Transverse colon (tissue), 4 donors: ENCODE measurements around the gene PRSS36. TPM values are rescaled to one million over a fixed set of nuclear protein-coding genes. Genes with fewer than 3 reads are reported as not detected.

Source experiments
- DNase-seq: peaks from one replicate; pipeline ENCODE4 v3.0.0-alpha.2; 2019
- H3K27ac ChIP-seq, 4 donors: fragments of 200-600 bp; sonication (generic); 2 replicates each; pipeline ENCODE4 v1.5.1; 2016 to 2018; ENCODE audit warnings: inconsistent platforms in 4 of 4
- H3K27me3 ChIP-seq: fragments of 200-600 bp; sonication (generic); 2 replicates; pipeline ENCODE4 v1.5.1; 2017; ENCODE audit warnings: inconsistent platforms
- H3K36me3 ChIP-seq, 4 donors: fragments of 200-600 bp; sonication (generic); 2 replicates each; pipeline ENCODE4 v1.5.1; 2017 to 2019; ENCODE audit warnings: inconsistent platforms in 4 of 4
- H3K4me1 ChIP-seq, 4 donors: fragments of 200-600 bp; sonication (generic); 2 replicates each; pipeline ENCODE4 v1.5.1; 2017 to 2020; ENCODE audit warnings: inconsistent platforms in 4 of 4
- H3K4me3 ChIP-seq, 4 donors: fragments of 200-600 bp; sonication (generic); 1 replicate in 1 of 4; 2 replicates in 3 of 4; pipeline versions ENCODE4 v1.5.1 to v1.6.1; 2017 to 2019; ENCODE audit warnings: inconsistent platforms in 4 of 4
- H3K9me3 ChIP-seq, 2 donors: fragments of 200-600 bp; sonication (generic); 2 replicates each; pipeline ENCODE4 v1.5.1; 2017 to 2019; ENCODE audit warnings: inconsistent platforms in 2 of 2
- CTCF ChIP-seq, 5 experiments: fragments of 200-600 bp in 3 of 5; fragments of 450-650 bp in 2 of 5; sonication (generic) in 3 of 5; IDR thresholded peaks; 1 replicate in 2 of 5; 2 replicates in 3 of 5; pipeline ENCODE4 v1.5.1; 2016 to 2017; ENCODE audit warnings: antibody characterized with exemption in 5 of 5, inconsistent platforms in 3 of 5, mild to moderate bottlenecking in 2 of 5, moderate library complexity in 1 of 5
- EP300 ChIP-seq: sonication (generic); formaldehyde crosslinking; IDR thresholded peaks from one replicate; pipeline ENCODE4 v1.6.1; 2017; ENCODE audit warnings: antibody characterized with exemption, low read depth
- POLR2A ChIP-seq: fragments of 450-650 bp; IDR thresholded peaks from one replicate; pipeline ENCODE4 v1.6.1; 2016; ENCODE audit warnings: antibody characterized with exemption, mild to moderate bottlenecking, moderate library complexity
- POLR2AphosphoS5 ChIP-seq, 3 donors: sonication (generic); formaldehyde crosslinking; IDR thresholded peaks; one replicate each; pipeline ENCODE4 v1.6.1; 2016; ENCODE audit warnings: antibody characterized with exemption in 3 of 3
- WGBS, 2 donors: methylation state at CpG; one replicate each; pipeline ENCODE4 v1.1.5; 2018; ENCODE audit warnings: low coverage in 1 of 2; 5-methylcytosine and 5-hydroxymethylcytosine counted together
- in situ Hi-C, 4 donors: fragments of 200-750 bp; cut with MboI; loops; one replicate each; pipeline versions ENCODE4 v1.15.0 to v1.15.1; 2017; ENCODE audit warnings: low sequenced_read_pairs in 3 of 4, low pct_ligation_motif_present in 1 of 4, low pct_unique_long_range_greater_than_20kb in 1 of 4
- intact Hi-C: fragments of 100-400 bp; cut with DNase I; formaldehyde crosslinking; loops from one replicate; pipeline ENCODE4 v1.15.1; 2023; ENCODE audit warnings: low total_unique reads
- total RNA-seq, 4 donors: library from RNA; depleted of rRNA; stranded (reverse); fragments of >200 nt; gene quantifications; one replicate each; pipeline ENCODE4 v1.1.0, GENCODE V29; 2016

The PRSS36 gene
- total RNA-seq, 4 donors from 2014 or later, result 8.1 to 42.3 (median 9.8) TPM; not detected in 1

GRCh38 chr16:31094424-31095120 is 55.3 kb downstream of the PRSS36 start, which contains the start of gene VKORC1:
Gene VKORC1 (minus strand): TSS chr16:31094797. CDS start chr16:31094729, 68 bp downstream.
- no peaks in the 10 kb centered on the region for H3K27me3 ChIP-seq
- no peaks in the 10 kb centered on the region for H3K9me3 ChIP-seq
- peak within 1 kb of the TSS; percentile 60 to 77 (median 67) for H3K4me3 ChIP-seq
- TF ChIP-seq POLR2AphosphoS5 (IDR thresholded peaks at IDR 0.05) (peak; percentile 77 to 88 (median 80)), CTCF (IDR thresholded peaks at IDR 0.05) (peak in 1 of 5 experiments; percentile 14), EP300 (no peak), POLR2A (peak; percentile 61)
- H3K36me3 ChIP-seq, result no peaks in the 10 kb centered on the region
- in situ Hi-C loops, result loop anchor here in 1 of 4 donors (10.0 kb wide), 1 partner anchor 110 kb away; the partner anchor contains the start of gene HSD3B7
- intact Hi-C loops, result no loop called here
- WGBS, 2 donors, result 0% methylated on average over 57 of the region's 69 CpGs; no CpG with 5 or more reads in 1 of the 2 donors
- H3K27ac ChIP-seq, result peak within 1 kb of the TSS; percentile 85 to 98 (median 94)
- DNase-seq, result peak; percentile 96
- peaks cover 6 to 24% (median 18%) of the 10 kb centered on the region in 4 donors for H3K4me1 ChIP-seq

GRCh38 chr16:31094088-31094423 is 55.8 kb downstream of the PRSS36 start:
- peaks cover 6 to 24% (median 18%) of the 10 kb centered on the region in 4 donors for H3K4me1 ChIP-seq
- WGBS, 2 donors, result 0 to 2% methylated on average over 14 to 20 of the region's 20 CpGs
- no peaks in the 10 kb centered on the region for H3K27me3 ChIP-seq
- H3K9me3 ChIP-seq, result no peaks in the 10 kb centered on the region
- intact Hi-C loops (no loop called here), in situ Hi-C loops (loop anchor here in 1 of 4 donors (10.0 kb wide), 1 partner anchor 109 kb away; the partner anchor contains the start of gene HSD3B7)
- H3K27ac ChIP-seq, result peak overlapping the region; percentile 85 to 98 (median 94)
- peak overlapping the region; percentile 60 to 77 (median 67) for H3K4me3 ChIP-seq
- no peak for TF ChIP-seq EP300
- TF ChIP-seq POLR2AphosphoS5 (IDR thresholded peaks at IDR 0.05), result no peak
- no peak for TF ChIP-seq CTCF (IDR thresholded peaks at IDR 0.05)
- TF ChIP-seq POLR2A, result no peak
- H3K36me3 ChIP-seq, result no peaks in the 10 kb centered on the region
- no peak for DNase-seq

GRCh38 chr16:31093132-31093703 is 56.6 kb downstream of the PRSS36 start:
- peak; percentile 33 for DNase-seq
- H3K27me3 ChIP-seq, result no peaks in the 10 kb centered on the region
- peak overlapping the region in 1 of 4 donors; percentile 17 for H3K27ac ChIP-seq
- 34 to 38% methylated on average over 5 to 17 of the region's 17 CpGs for WGBS, 2 donors
- peak overlapping the region in 2 of 4 donors; percentile 67 for H3K4me3 ChIP-seq
- TF ChIP-seq EP300, result no peak
- no peak for TF ChIP-seq POLR2A
- TF ChIP-seq CTCF (IDR thresholded peaks at IDR 0.05), result no peak
- no peak for TF ChIP-seq POLR2AphosphoS5 (IDR thresholded peaks at IDR 0.05)
- no peaks in the 10 kb centered on the region for H3K36me3 ChIP-seq
- H3K9me3 ChIP-seq, result no peaks in the 10 kb centered on the region
- intact Hi-C loops (no loop called here), in situ Hi-C loops (loop anchor here in 1 of 4 donors (10.0 kb wide), 1 partner anchor 108 kb away; the partner anchor contains the start of gene HSD3B7)
- peaks cover 6 to 24% (median 18%) of the 10 kb centered on the region in 4 donors for H3K4me1 ChIP-seq

- in situ Hi-C loops (loop anchor here in 1 of 4 donors (10.0 kb wide), 1 partner anchor 108 kb away; the partner anchor contains the start of gene HSD3B7), intact Hi-C loops (loop anchor here (1.0 kb wide), 1 partner anchor 26 kb away; no protein-coding TSS in a partner anchor)
- Histone ChIP-seq H3K9me3 (no peaks in the 10 kb centered on the region), H3K27me3 (no peaks in the 10 kb centered on the region), H3K4me3 (no peak overlapping the region), H3K27ac (no peak overlapping the region), H3K36me3 (no peaks in the 10 kb centered on the region), H3K4me1 (peaks cover 6 to 24% (median 18%) of the 10 kb centered on the region in 4 donors)
- DNase-seq, result no peak
- no peak for TF ChIP-seq POLR2AphosphoS5 (IDR thresholded peaks at IDR 0.05)
- no peak for TF ChIP-seq EP300
- TF ChIP-seq CTCF (IDR thresholded peaks at IDR 0.05), result no peak
- TF ChIP-seq POLR2A, result no peak
- 92 to 95% methylated on average over 3 to 5 of the region's 5 CpGs for WGBS, 2 donors
These were observed 57.5 kb downstream of the PRSS36 start for GRCh38 chr16:31092330-31092729.
